GM21528 (cell line): ENCODE measurements around the gene PPP1R7.
"Not testable (repeated sequence)": the region's sequence is repeated elsewhere in the genome, so short reads cannot be mapped to it uniquely, and the experiment has no call there.

Experiments used
- ATAC-seq: cut with Tn5 transposase; IDR thresholded peaks from one replicate; pipeline ENCODE4 v1.9.1; 2021; ENCODE audit warnings: mild to moderate bottlenecking, moderate library complexity; ENCODE audit not compliant: unreplicated experiment, low FRiP score

Gene PPP1R7

GRCh38 chr2:241188361-241189092, 38.3 kb downstream of the PPP1R7 start, which contains the start of gene ANO7:
ANO7 (plus strand) TSS chr2:241188677; CDS start chr2:241190064, 1,387 bp downstream.
- ATAC-seq: no peak

GRCh38 chr2:241189093-241189855, 39.0 kb downstream of the PPP1R7 start:
- no peak for ATAC-seq

GRCh38 chr2:241189856-241190201, 39.6 kb downstream of the PPP1R7 start:
- no peak for ATAC-seq

GRCh38 chr2:241190291-241190981, 40.2 kb downstream of the PPP1R7 start:
- ATAC-seq: no peak

GRCh38 chr2:241191081-241191480, 40.8 kb downstream of the PPP1R7 start:
- ATAC-seq: no peak

- ATAC-seq: no peak
Observed at GRCh38 chr2:241193271-241193670, 43.0 kb downstream of the PPP1R7 start.

GRCh38 chr2:241194811-241195210, 44.5 kb downstream of the PPP1R7 start:
- no peak for ATAC-seq

GRCh38 chr2:241195506-241196130, 45.4 kb downstream of the PPP1R7 start:
- no peak for ATAC-seq

- ATAC-seq: not testable (repeated sequence)
Observed at GRCh38 chr2:241197246-241197645, 47.0 kb downstream of the PPP1R7 start.

- ATAC-seq: no peak
Observed at GRCh38 chr2:241197947-241198346, 47.7 kb downstream of the PPP1R7 start.

GRCh38 chr2:241198381-241199279, 48.4 kb downstream of the PPP1R7 start:
- ATAC-seq: no peak

- no peak for ATAC-seq
Observed at GRCh38 chr2:241199286-241199685, 49.0 kb downstream of the PPP1R7 start.

GRCh38 chr2:241199897-241200821, 49.9 kb downstream of the PPP1R7 start:
- no peak for ATAC-seq

GRCh38 chr2:241200822-241201395, 50.6 kb downstream of the PPP1R7 start:
- ATAC-seq: no peak

- ATAC-seq: no peak
Observed at GRCh38 chr2:241201445-241202267, 51.4 kb downstream of the PPP1R7 start.

GRCh38 chr2:241202268-241202585, 52.0 kb downstream of the PPP1R7 start:
- ATAC-seq: no peak

GRCh38 chr2:241202681-241203080, 52.4 kb downstream of the PPP1R7 start:
- ATAC-seq: no peak
